ENCODE results near the gene REPS1.

Gene REPS1

DNA sequence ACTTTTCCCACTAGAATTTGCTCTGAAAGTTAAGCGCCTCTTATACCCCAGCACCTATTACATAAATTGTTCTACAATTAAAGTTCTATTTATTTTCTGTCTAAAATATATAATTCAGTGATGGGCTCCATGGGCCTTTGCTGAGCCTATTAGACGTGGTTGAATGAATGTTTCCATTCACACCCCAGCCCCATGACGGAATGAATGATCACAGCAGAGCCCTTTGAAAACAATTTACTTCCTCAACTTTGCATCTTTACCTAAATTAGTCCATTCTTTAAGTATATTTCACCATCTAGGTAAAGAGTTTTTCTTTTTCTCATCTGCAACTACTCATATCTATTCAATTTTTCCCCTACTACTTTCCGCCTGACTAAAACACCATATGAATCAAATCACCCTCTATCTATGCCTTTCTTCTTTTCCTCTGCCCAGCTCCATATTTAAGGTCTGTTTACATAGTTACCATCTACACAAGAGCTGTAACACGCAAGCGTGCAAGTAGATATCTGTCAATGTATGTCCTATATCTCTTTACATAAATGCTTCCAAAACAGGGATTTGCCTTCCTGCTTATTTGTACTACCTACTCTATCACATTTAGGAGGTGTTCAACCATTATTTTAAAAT lies 122.5 kb downstream of the REPS1 start:
- no peak for DNase-seq
- intact Hi-C loops (cut with DNase I) = no loop called here

GRCh38 chr6:138864343-138864890 lies 123.6 kb downstream of the REPS1 start:
- intact Hi-C loops (cut with DNase I) = no loop called here

DNA sequence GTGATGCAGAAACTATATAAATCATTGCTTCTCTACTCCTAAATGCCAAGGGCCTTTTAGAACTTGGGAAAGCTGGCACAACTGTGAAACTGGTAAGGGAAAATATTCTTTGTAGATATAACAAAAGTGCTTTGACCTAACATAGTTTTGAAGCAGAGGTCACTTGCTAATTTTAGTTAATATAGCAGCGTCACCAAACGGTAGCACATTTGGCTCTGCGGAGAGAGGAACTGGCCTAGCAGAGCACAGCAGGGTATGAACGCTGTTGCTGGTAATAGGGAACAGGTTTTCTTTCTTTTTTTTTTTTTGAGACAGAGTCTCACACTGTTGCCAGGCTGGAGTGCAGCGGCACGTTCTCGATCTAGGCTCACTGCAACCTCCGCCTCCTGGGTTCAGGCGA lies 124.7 kb downstream of the REPS1 start:
- DNase-seq = no peak
- intact Hi-C loops (cut with DNase I) = no loop called here

More at GRCh38 chr6:138864343-138864890, 123.6 kb downstream of the REPS1 start:
- no peak for DNase-seq

- DNase-seq = no peak
- intact Hi-C loops (cut with DNase I) = no loop called here
Observed at GRCh38 chr6:138862456-138862855, 125.6 kb downstream of the REPS1 start.

- intact Hi-C loops (cut with DNase I) = no loop called here
- DNase-seq = no peak
Observed at GRCh38 chr6:138857775-138858174, 130.3 kb downstream of the REPS1 start.

- intact Hi-C loops (cut with DNase I) = no loop called here
- DNase-seq = no peak
Observed at GRCh38 chr6:138856654-138857053, 131.4 kb downstream of the REPS1 start.

All from posterior cingulate gyrus (tissue), 11 donors.